ENCODE measurements around the gene HOXB3. TPM values are rescaled to one million over a fixed set of nuclear protein-coding genes. Genes with fewer than 3 reads are reported as not detected.

Gene HOXB3
- total RNA-seq, 1 experiment from 2014 or later = 6.0 TPM

- H3F3A ChIP-seq (ENCODE audit: low read length, unreplicated experiment) = no peaks in the 10 kb centered on the region
- peak within 1 kb of the TSS; percentile 23; the same call in 1 of the 2 replicates for H3K9ac ChIP-seq (ENCODE audit: low read length)
- CTCF ChIA-PET = no interaction called here
- H3K9me2 ChIP-seq (replicated peaks; ENCODE audit: low read length) = no peaks in the 10 kb centered on the region
- no peaks in the 10 kb centered on the region for H4K20me1 ChIP-seq (ENCODE audit: low read length)
- POLR2A ChIA-PET (ENCODE audit: unreplicated experiment) = no interaction called here
- TF ChIP-seq EZH2 (IDR thresholded peaks at IDR 0.05; ENCODE audit: low read length, unreplicated experiment) = no peak
- no peaks in the 10 kb centered on the region for H3K79me2 ChIP-seq (ENCODE audit: low read length)
- no peaks in the 10 kb centered on the region for H3K27me3 ChIP-seq (ENCODE audit: low read length)
- intact Hi-C loops (cut with micrococcal nuclease) = no loop called here
- no peaks in the 10 kb centered on the region for H3K9me3 ChIP-seq (ENCODE audit: low read length)
- H3K4me1 ChIP-seq (ENCODE audit: insufficient read depth, low read length) = peaks cover 20% of the 10 kb centered on the region
- no peak within 1 kb of the TSS for H3K27ac ChIP-seq (ENCODE audit: low read length)
- peak within 1 kb of the TSS; percentile 66 for H3K4me3 ChIP-seq (ENCODE audit: low read length)
- no peak for ATAC-seq
- peak within 1 kb of the TSS; percentile 64 for H2AFZ ChIP-seq (ENCODE audit: low read length)
- DNase-seq = no peak
- BruUV-seq (replicated peaks) = no TSS peak
- no peaks in the 10 kb centered on the region for H3K36me3 ChIP-seq (ENCODE audit: low read depth, low read length)
- peak within 1 kb of the TSS; percentile 86 for H3K4me2 ChIP-seq (ENCODE audit: low read length)
Observed at GRCh38 chr17:48577946-48578615, 12.0 kb downstream of the HOXB3 start, which contains the start of gene HOXB4. Gene HOXB4 (minus strand): TSS chr17:48578350. CDS start chr17:48578319, 31 bp downstream.

- no peak overlapping the region for H3K27ac ChIP-seq (ENCODE audit: low read length)
- H3K4me2 ChIP-seq (ENCODE audit: low read length) = peak overlapping the region; percentile 86
- H3K4me3 ChIP-seq (ENCODE audit: low read length) = peak overlapping the region; percentile 66
- H2AFZ ChIP-seq (ENCODE audit: low read length) = peak overlapping the region; percentile 64
- no peak for TF ChIP-seq CTCF (conservative IDR thresholded peaks at IDR 0.05; ENCODE audit: low read depth, low read length)
- TF ChIP-seq EZH2phosphoT487 (IDR thresholded peaks at IDR 0.05; ENCODE audit: borderline replicate concordance, low read length) = no peak
- no peak for TF ChIP-seq EZH2 (IDR thresholded peaks at IDR 0.05; ENCODE audit: low read length, unreplicated experiment)
- DNase-seq (peak; percentile 42), ATAC-seq (peak; percentile 58)
- H3K36me3 ChIP-seq (ENCODE audit: low read depth, low read length) = no peaks in the 10 kb centered on the region
- BruUV-seq (replicated peaks) = no TSS peak
- ChIA-PET POLR2A (ENCODE audit: unreplicated experiment) (no interaction called here), CTCF (interaction anchor here (0.5 kb wide), 1 partner anchor 11 kb away, joined by 3 read pairs; no protein-coding TSS in a partner anchor)
- no peaks in the 10 kb centered on the region for H3K9me2 ChIP-seq (replicated peaks; ENCODE audit: low read length)
- H3K9me3 ChIP-seq (ENCODE audit: low read length) = no peaks in the 10 kb centered on the region
- H3K9ac ChIP-seq (ENCODE audit: low read length) = peak overlapping the region; percentile 23
- H3K79me2 ChIP-seq (ENCODE audit: low read length) = no peaks in the 10 kb centered on the region
- no peaks in the 10 kb centered on the region for H4K20me1 ChIP-seq (ENCODE audit: low read length)
- peaks cover 20% of the 10 kb centered on the region for H3K4me1 ChIP-seq (ENCODE audit: insufficient read depth, low read length)
- intact Hi-C loops (cut with micrococcal nuclease) = no loop called here
- H3F3A ChIP-seq (ENCODE audit: low read length, unreplicated experiment) = no peaks in the 10 kb centered on the region
- H3K27me3 ChIP-seq (ENCODE audit: low read length) = no peaks in the 10 kb centered on the region
Observed at GRCh38 chr17:48577330-48577945, 12.6 kb downstream of the HOXB3 start.

GRCh38 chr17:48576479-48577309 is 13.3 kb downstream of the HOXB3 start:
- peak overlapping the region; percentile 86 for H3K4me2 ChIP-seq (ENCODE audit: low read length)
- H3K4me1 ChIP-seq (ENCODE audit: insufficient read depth, low read length) = peaks cover 20% of the 10 kb centered on the region
- no TSS peak for BruUV-seq (replicated peaks)
- intact Hi-C loops (cut with micrococcal nuclease) = no loop called here
- no peaks in the 10 kb centered on the region for H3K79me2 ChIP-seq (ENCODE audit: low read length)
- H3K9me3 ChIP-seq (ENCODE audit: low read length) = no peaks in the 10 kb centered on the region
- H3K36me3 ChIP-seq (ENCODE audit: low read depth, low read length) = no peaks in the 10 kb centered on the region
- H2AFZ ChIP-seq (ENCODE audit: low read length) = peak overlapping the region; percentile 64
- H3K9me2 ChIP-seq (replicated peaks; ENCODE audit: low read length) = no peaks in the 10 kb centered on the region
- no peaks in the 10 kb centered on the region for H3F3A ChIP-seq (ENCODE audit: low read length, unreplicated experiment)
- DNase-seq = peak; percentile 60
- no peak overlapping the region for H3K27ac ChIP-seq (ENCODE audit: low read length)
- POLR2A ChIA-PET (ENCODE audit: unreplicated experiment) = interaction anchor here (0.6 kb wide), 1 partner anchor 104 kb away, joined by 3 read pairs; no protein-coding TSS in a partner anchor
- H3K4me3 ChIP-seq (ENCODE audit: low read length) = peak overlapping the region; percentile 66
- peak; percentile 71 for ATAC-seq
- H4K20me1 ChIP-seq (ENCODE audit: low read length) = no peaks in the 10 kb centered on the region
- CTCF ChIA-PET = interaction anchor here (0.5 to 0.6 kb wide), 2 partner anchors 10 to 337 kb away, joined by 3 to 5 read pairs; no protein-coding TSS in a partner anchor
- TF ChIP-seq CTCF (conservative IDR thresholded peaks at IDR 0.05; ENCODE audit: low read depth, low read length) (no peak), EZH2phosphoT487 (IDR thresholded peaks at IDR 0.05; ENCODE audit: borderline replicate concordance, low read length) (no peak), EZH2 (IDR thresholded peaks at IDR 0.05; ENCODE audit: low read length, unreplicated experiment) (no peak)
- no peaks in the 10 kb centered on the region for H3K27me3 ChIP-seq (ENCODE audit: low read length)
- H3K9ac ChIP-seq (ENCODE audit: low read length) = peak overlapping the region; percentile 23
